Hepatocyte (in vitro differentiated cells): ENCODE measurements around the gene AIF1. TPM values are rescaled to one million over a fixed set of nuclear protein-coding genes. Genes with fewer than 3 reads are reported as not detected.

ENCODE experiments used
- DNase-seq: peaks from one replicate; pipeline ENCODE4 v3.0.0-alpha.2; 2016; ENCODE audit warnings: low spot score
- H2AFZ ChIP-seq: fragments of 200-600 bp; sonication (generic); 2 replicates; pipeline ENCODE4 v1.6.0; 2016; ENCODE audit warnings: antibody characterized with exemption, mild to moderate bottlenecking
- H3K27ac ChIP-seq: fragments of 200-600 bp; sonication (generic); 2 replicates; pipeline ENCODE4 v1.5.1; 2016; ENCODE audit warnings: mild to moderate bottlenecking
- H3K27me3 ChIP-seq: fragments of 200-600 bp; sonication (generic); 2 replicates; pipeline ENCODE4 v1.6.1; 2016
- H3K36me3 ChIP-seq: fragments of 200-600 bp; sonication (generic); replicated peaks from 2 replicates; pipeline ENCODE4 v1.5.1; 2016; ENCODE audit warnings: low read depth; ENCODE audit not compliant: insufficient read depth
- H3K4me1 ChIP-seq: fragments of 200-600 bp; sonication (generic); 2 replicates; pipeline ENCODE4 v1.5.1; 2016; ENCODE audit warnings: mild to moderate bottlenecking, moderate library complexity; ENCODE audit not compliant: insufficient read depth
- H3K4me2 ChIP-seq: fragments of 200-600 bp; sonication (generic); 2 replicates; pipeline ENCODE4 v1.6.0; 2016
- H3K4me3 ChIP-seq: fragments of 200-600 bp; sonication (generic); 2 replicates; pipeline ENCODE4 v1.5.1; 2016; ENCODE audit warnings: mild to moderate bottlenecking
- H3K79me2 ChIP-seq: fragments of 200-600 bp; sonication (generic); 2 replicates; pipeline ENCODE4 v1.6.0; 2017; ENCODE audit warnings: mild to moderate bottlenecking
- H3K9me2 ChIP-seq: fragments of 200-600 bp; sonication (generic); replicated peaks from 2 replicates; pipeline ENCODE4 v1.6.0; 2017; ENCODE audit warnings: mild to moderate bottlenecking; ENCODE audit not compliant: insufficient read depth
- H3K9me3 ChIP-seq: fragments of 200-600 bp; sonication (generic); 2 replicates; pipeline ENCODE4 v1.5.1; 2016; ENCODE audit warnings: low read depth, mild to moderate bottlenecking
- H4K20me1 ChIP-seq: fragments of 200-600 bp; sonication (generic); 2 replicates; pipeline ENCODE4 v1.6.0; 2016; ENCODE audit warnings: mild to moderate bottlenecking; ENCODE audit not compliant: insufficient read depth, poor library complexity, severe bottlenecking
- EZH2 ChIP-seq: fragments of 200-600 bp; sonication (generic); IDR thresholded peaks from 2 replicates; pipeline ENCODE4 v1.6.1; 2016; ENCODE audit warnings: antibody characterized with exemption, mild to moderate bottlenecking, borderline replicate concordance
- EZH2phosphoT487 ChIP-seq: fragments of 200-600 bp; sonication (generic); IDR thresholded peaks from one replicate; pipeline ENCODE4 v1.6.1; 2018; ENCODE audit warnings: antibody characterized with exemption, mild to moderate bottlenecking, low read depth, moderate library complexity; ENCODE audit not compliant: unreplicated experiment, severe bottlenecking
- WGBS: methylation state at CpG from one replicate; pipeline ENCODE4 v1.1.6; 2016; ENCODE audit warnings: low lambda C conversion rate; ENCODE audit errors: missing lambda C conversion rate; 5-methylcytosine and 5-hydroxymethylcytosine counted together
- polyA plus RNA-seq: library from polyadenylated mRNA; unstranded; fragments of >200 nt; fragmentation: Nextera tagmentation; extraction: Ambion mirVana; gene quantifications from 2 replicates; pipeline ENCODE4 v1.2.1, GENCODE V29; 2016
- total RNA-seq: library from RNA; depleted of rRNA; stranded (reverse); fragments of >200 nt; gene quantifications from 2 replicates; pipeline ENCODE4 v1.2.3, GENCODE V29; 2014
- TF ChIP-seq, protein P1 (sequence below): fragments of 200-600 bp; sonication (generic); IDR thresholded peaks from 2 replicates; pipeline ENCODE4 v1.5.1; 2016; ENCODE audit warnings: antibody characterized with exemption, mild to moderate bottlenecking; ENCODE audit not compliant: poor library complexity

The AIF1 gene
- total and polyA plus RNA-seq, 2 experiments from 2014 or later = 4.6 to 7.2 TPM

GRCh38 chr6:31642798-31643570 lies 27.9 kb downstream of the AIF1 start:
- Histone ChIP-seq H3K36me3 (no peaks in the 10 kb centered on the region), H3K9me3 (no peaks in the 10 kb centered on the region), H2AFZ (no peak overlapping the region), H3K27ac (no peak overlapping the region), H3K27me3 (no peaks in the 10 kb centered on the region), H3K9me2 (no peaks in the 10 kb centered on the region), H3K4me2 (no peak overlapping the region), H3K4me1 (no peaks in the 10 kb centered on the region), H3K79me2 (peaks cover 5% of the 10 kb centered on the region), H4K20me1 (no peaks in the 10 kb centered on the region), H3K4me3 (no peak overlapping the region)
- TF ChIP-seq EZH2phosphoT487 (no peak), EZH2 (no peak)
- TF ChIP-seq, protein P1, sequence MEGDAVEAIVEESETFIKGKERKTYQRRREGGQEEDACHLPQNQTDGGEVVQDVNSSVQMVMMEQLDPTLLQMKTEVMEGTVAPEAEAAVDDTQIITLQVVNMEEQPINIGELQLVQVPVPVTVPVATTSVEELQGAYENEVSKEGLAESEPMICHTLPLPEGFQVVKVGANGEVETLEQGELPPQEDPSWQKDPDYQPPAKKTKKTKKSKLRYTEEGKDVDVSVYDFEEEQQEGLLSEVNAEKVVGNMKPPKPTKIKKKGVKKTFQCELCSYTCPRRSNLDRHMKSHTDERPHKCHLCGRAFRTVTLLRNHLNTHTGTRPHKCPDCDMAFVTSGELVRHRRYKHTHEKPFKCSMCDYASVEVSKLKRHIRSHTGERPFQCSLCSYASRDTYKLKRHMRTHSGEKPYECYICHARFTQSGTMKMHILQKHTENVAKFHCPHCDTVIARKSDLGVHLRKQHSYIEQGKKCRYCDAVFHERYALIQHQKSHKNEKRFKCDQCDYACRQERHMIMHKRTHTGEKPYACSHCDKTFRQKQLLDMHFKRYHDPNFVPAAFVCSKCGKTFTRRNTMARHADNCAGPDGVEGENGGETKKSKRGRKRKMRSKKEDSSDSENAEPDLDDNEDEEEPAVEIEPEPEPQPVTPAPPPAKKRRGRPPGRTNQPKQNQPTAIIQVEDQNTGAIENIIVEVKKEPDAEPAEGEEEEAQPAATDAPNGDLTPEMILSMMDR = no peak
- 94% methylated on average over 6 of the region's 6 CpGs for WGBS
- DNase-seq = no peak

DNA sequence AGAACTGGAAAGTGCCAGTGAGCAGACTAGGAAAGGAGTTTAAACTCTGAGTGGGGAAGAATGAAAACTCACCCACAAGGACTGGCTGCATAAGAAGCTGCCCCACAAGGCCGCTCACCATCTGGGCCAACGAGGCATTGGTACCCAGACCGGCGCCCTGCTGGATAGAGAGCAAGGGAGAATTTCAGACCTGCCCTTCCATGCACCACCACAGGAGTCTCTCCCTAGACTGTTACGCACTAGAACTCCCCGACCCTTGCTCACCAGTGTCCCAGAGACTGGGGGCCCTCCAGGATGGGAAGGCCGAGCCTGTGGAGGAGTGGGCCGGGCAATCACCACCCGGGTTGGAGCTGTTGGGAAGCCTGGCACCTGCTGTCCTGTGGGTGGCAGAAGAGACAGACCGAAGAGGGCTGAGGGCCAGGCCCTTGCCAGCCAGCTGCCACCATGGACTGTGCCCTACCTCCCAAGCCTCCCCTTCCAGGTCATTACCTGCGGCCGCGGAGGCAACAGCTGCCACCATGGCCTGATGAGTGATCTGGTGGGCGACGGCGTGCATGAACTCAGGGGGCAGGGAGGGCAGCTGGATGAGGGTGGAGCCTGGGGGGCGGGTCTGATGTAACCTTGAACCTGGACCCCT lies 28.9 kb downstream of the AIF1 start:
- WGBS = 96% methylated on average over 17 of the region's 17 CpGs
- H3K4me3 ChIP-seq = no peak overlapping the region
- H3K4me1 ChIP-seq = no peaks in the 10 kb centered on the region

DNA sequence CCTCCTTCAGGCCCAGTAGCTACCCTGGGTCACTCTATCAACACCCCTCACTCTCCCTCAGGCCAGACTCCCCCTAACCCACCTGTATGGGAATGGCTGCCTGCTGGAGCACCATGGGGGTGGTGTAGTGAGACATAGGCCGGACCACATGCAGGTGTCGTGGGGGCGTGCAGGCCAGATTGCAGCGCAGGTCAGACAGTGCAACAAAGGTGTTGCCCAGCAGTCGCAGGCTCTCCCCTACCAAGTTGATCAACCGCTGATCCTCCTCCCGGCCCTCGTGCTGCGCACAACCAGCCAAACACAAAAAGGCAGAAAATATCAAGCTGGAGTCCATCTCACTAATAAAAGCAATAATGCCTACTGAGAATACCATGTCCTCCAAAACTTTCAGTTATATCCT lies 30.3 kb downstream of the AIF1 start:
- Histone ChIP-seq H3K36me3 (no peaks in the 10 kb centered on the region), H4K20me1 (no peaks in the 10 kb centered on the region), H3K27me3 (no peaks in the 10 kb centered on the region), H3K9me3 (no peaks in the 10 kb centered on the region), H3K9me2 (no peaks in the 10 kb centered on the region), H3K27ac (no peak overlapping the region), H2AFZ (no peak overlapping the region), H3K4me1 (no peaks in the 10 kb centered on the region), H3K4me3 (no peak overlapping the region), H3K79me2 (peaks cover 25% of the 10 kb centered on the region), H3K4me2 (no peak overlapping the region)
- DNase-seq = no peak
- TF ChIP-seq EZH2phosphoT487 (no peak), EZH2 (no peak)
- TF ChIP-seq, protein P1 = no peak
- 99% methylated on average over 9 of the region's 9 CpGs for WGBS

More for the DNA sequence above, 28.9 kb downstream of the AIF1 start:
- no peak for DNase-seq
- no peak overlapping the region for H2AFZ ChIP-seq
- no peaks in the 10 kb centered on the region for H3K9me2 ChIP-seq
- TF ChIP-seq, protein P1 = no peak
- no peak for TF ChIP-seq EZH2
- no peak for TF ChIP-seq EZH2phosphoT487
- no peaks in the 10 kb centered on the region for H3K27me3 ChIP-seq
- peaks cover 11% of the 10 kb centered on the region for H3K79me2 ChIP-seq
- H3K27ac ChIP-seq = no peak overlapping the region
- H3K36me3 ChIP-seq = no peaks in the 10 kb centered on the region
- no peaks in the 10 kb centered on the region for H4K20me1 ChIP-seq
- H3K4me2 ChIP-seq = no peak overlapping the region
- H3K9me3 ChIP-seq = no peaks in the 10 kb centered on the region
